Measurements from ENCODE around the gene POLR1G. TPM values are rescaled to one million over a fixed set of nuclear protein-coding genes. Genes with fewer than 3 reads are reported as not detected.

POLR1G gene
- total RNA-seq, 4 donors from 2014 or later = 4.7 to 12.2 (median 8.0) TPM

- Histone ChIP-seq H3K4me1 (no peaks in the 10 kb centered on the region), H3K4me3 (no peak overlapping the region), H3K27me3 (peaks cover 6% of the 10 kb centered on the region), H3K36me3 (peaks cover 30% of the 10 kb centered on the region), H3K9me3 (no peaks in the 10 kb centered on the region), H3K27ac (no peak overlapping the region)
- 56% methylated on average over 3 of the region's 3 CpGs for WGBS
- no peak for DNase-seq (ENCODE audit: low spot score in 2 of 2)
- TF ChIP-seq POLR2A (IDR thresholded peaks at IDR 0.05) = no peak
- TF ChIP-seq EP300 (IDR thresholded peaks at IDR 0.05) = no peak
- TF ChIP-seq CTCF (IDR thresholded peaks at IDR 0.05) = no peak
- no peak for TF ChIP-seq POLR2AphosphoS5 (IDR thresholded peaks at IDR 0.05)
Observed at GRCh38 chr19:45391346-45391745, 15.1 kb upstream of the POLR1G start.

GRCh38 chr19:45391871-45392665 lies 14.4 kb upstream of the POLR1G start:
- 97% methylated on average over 12 of the region's 21 CpGs for WGBS

GRCh38 chr19:45395821-45396617 lies 10.4 kb upstream of the POLR1G start:
- WGBS = 79% methylated on average over 56 of the region's 59 CpGs
- H3K27me3 ChIP-seq = no peaks in the 10 kb centered on the region
- H3K4me1 ChIP-seq = peaks cover 28% of the 10 kb centered on the region
- H3K36me3 ChIP-seq = peaks cover 32% of the 10 kb centered on the region
- DNase-seq (ENCODE audit: low spot score in 2 of 2) = no peak
- H3K27ac ChIP-seq = no peak overlapping the region
- TF ChIP-seq EP300 (IDR thresholded peaks at IDR 0.05) (no peak), POLR2A (IDR thresholded peaks at IDR 0.05) (no peak), CTCF (IDR thresholded peaks at IDR 0.05) (no peak), POLR2AphosphoS5 (IDR thresholded peaks at IDR 0.05) (no peak)
- H3K4me3 ChIP-seq = no peak overlapping the region
- H3K9me3 ChIP-seq = no peaks in the 10 kb centered on the region

More at GRCh38 chr19:45391871-45392665, 14.4 kb upstream of the POLR1G start:
- no peak for TF ChIP-seq POLR2A (IDR thresholded peaks at IDR 0.05)
- no peak for TF ChIP-seq EP300 (IDR thresholded peaks at IDR 0.05)
- TF ChIP-seq POLR2AphosphoS5 (IDR thresholded peaks at IDR 0.05) = no peak
- no peak for DNase-seq (ENCODE audit: low spot score in 2 of 2)
- H3K36me3 ChIP-seq = peaks cover 35% of the 10 kb centered on the region
- H3K27me3 ChIP-seq = peaks cover 1% of the 10 kb centered on the region
- H3K4me3 ChIP-seq = no peak overlapping the region
- no peaks in the 10 kb centered on the region for H3K4me1 ChIP-seq
- H3K9me3 ChIP-seq = no peaks in the 10 kb centered on the region
- H3K27ac ChIP-seq = no peak overlapping the region

GRCh38 chr19:45400192-45400591 lies 6.3 kb upstream of the POLR1G start:
- peak in 1 of 2 donors; percentile 75 for DNase-seq (ENCODE audit: low spot score in 2 of 2)
- no peak overlapping the region for H3K4me3 ChIP-seq
- no peaks in the 10 kb centered on the region for H3K27me3 ChIP-seq
- 34% methylated on average over 4 of the region's 6 CpGs for whole genome bisulfite sequencing
- peaks cover 65% of the 10 kb centered on the region for H3K4me1 ChIP-seq
- H3K36me3 ChIP-seq = peaks cover 11% of the 10 kb centered on the region
- TF ChIP-seq POLR2A (IDR thresholded peaks at IDR 0.05) = no peak
- TF ChIP-seq POLR2AphosphoS5 (IDR thresholded peaks at IDR 0.05) = peak in 2 of 3 donors; percentile 32 to 61
- no peak for TF ChIP-seq CTCF (IDR thresholded peaks at IDR 0.05)
- no peak for TF ChIP-seq EP300 (IDR thresholded peaks at IDR 0.05)
- peak overlapping the region; percentile 4 for H3K27ac ChIP-seq
- H3K9me3 ChIP-seq = no peaks in the 10 kb centered on the region

GRCh38 chr19:45401815-45402214 lies 4.6 kb upstream of the POLR1G start:
- TF ChIP-seq EP300 (IDR thresholded peaks at IDR 0.05) (no peak), POLR2A (IDR thresholded peaks at IDR 0.05) (no peak), POLR2AphosphoS5 (IDR thresholded peaks at IDR 0.05) (no peak), CTCF (IDR thresholded peaks at IDR 0.05) (no peak)
- Histone ChIP-seq H3K36me3 (peaks cover under 1% of the 10 kb centered on the region), H3K27me3 (no peaks in the 10 kb centered on the region), H3K4me1 (peaks cover 77% of the 10 kb centered on the region), H3K9me3 (no peaks in the 10 kb centered on the region), H3K4me3 (peak overlapping the region; percentile 68), H3K27ac (peak overlapping the region; percentile 96)
- DNase-seq (ENCODE audit: low spot score in 2 of 2) = no peak
- WGBS = 84% methylated on average over 6 of the region's 6 CpGs

Data from suprapubic skin (tissue), 4 donors.